ENCODE measurements around the gene TNS3.

Gene TNS3

DNA sequence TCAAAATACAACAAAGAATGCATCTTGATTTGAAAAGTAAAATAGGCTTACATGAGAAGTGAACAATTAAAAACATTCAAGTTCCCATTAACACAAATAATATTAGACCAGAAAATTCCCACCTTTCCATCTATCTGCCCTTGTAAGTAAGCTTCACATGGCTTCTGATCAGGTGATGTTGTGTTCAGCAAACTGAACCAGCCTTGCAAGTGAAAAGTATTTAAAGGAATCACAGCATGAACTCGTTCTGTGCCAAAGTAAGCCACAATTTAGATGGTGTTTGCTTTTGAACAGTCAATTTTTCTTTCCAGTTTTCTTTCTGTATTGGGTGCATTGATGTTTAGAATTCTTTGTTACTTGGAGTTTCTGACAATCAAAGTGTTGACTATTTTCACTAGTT lies 347.9 kb downstream of the TNS3 start:
- DNase-seq, result no peak

DNA sequence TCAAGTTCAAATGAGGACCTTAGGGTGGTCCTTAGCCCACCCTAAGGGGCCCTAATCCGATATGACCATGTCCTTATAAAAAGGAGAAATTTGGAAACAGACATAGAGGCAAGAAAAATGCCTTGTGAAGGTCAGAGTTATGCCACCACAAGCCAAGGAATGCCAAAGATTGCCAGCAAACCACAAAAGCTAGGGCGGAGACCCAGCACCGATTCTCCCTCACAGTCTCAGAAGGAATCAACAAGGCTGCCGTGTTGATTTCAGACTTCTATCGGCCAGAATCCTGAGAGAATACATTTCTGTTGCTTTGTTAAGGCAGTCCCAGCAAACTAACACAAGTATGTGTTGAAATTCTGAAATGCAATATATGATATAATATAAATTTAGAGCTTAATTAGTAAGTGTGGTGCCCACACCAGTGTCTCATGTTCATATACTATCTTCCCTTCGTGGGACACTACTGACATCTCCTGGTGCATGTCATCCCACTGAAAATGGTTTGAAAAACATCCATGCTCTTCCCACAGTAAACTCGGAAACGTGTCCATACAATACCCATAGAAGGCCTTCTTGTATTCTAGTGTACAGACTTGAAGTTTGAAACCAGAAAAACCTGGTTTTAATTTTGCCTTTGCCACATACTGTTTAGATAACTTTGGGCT lies 349.0 kb downstream of the TNS3 start:
- DNase-seq, result no peak

DNA sequence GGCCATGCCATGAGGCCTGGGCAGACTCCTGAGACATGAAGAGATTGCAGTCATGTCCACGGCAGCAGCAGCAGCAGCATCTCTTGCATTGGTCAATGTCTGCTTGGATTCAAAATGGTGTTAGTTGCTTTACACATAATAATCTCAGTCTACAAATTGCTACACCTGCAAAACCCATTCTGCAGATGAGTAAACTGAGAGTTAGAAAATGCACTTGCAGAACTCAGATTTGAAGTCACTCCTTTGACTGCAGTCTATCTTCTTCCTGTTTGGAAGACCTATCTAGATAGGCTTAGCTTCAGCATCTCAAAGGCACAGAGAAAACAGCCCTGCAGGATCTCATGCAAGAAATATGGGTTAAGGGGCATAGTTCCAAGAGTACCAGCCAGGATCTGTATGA lies 350.3 kb downstream of the TNS3 start:
- DNase-seq, result no peak

DNA sequence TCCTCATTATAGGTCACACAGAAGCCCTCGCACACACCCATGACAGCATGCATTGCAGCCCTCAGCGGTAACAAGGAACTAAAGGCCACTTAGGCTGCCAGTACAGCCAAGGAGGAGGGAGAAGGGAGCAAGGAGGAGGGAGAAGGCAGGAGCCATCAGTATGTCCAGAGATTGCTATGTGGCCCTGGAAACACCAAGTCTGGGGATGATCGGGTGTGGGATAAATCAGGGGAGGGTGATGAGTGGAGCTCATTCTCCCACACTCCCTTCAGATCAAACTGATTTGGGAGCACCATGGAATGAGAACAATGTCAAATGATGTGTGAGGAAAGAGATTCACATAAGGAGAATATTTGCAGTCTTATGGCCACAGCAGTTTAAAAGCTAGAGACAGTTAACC lies 350.9 kb downstream of the TNS3 start:
- DNase-seq, result no peak

DNA sequence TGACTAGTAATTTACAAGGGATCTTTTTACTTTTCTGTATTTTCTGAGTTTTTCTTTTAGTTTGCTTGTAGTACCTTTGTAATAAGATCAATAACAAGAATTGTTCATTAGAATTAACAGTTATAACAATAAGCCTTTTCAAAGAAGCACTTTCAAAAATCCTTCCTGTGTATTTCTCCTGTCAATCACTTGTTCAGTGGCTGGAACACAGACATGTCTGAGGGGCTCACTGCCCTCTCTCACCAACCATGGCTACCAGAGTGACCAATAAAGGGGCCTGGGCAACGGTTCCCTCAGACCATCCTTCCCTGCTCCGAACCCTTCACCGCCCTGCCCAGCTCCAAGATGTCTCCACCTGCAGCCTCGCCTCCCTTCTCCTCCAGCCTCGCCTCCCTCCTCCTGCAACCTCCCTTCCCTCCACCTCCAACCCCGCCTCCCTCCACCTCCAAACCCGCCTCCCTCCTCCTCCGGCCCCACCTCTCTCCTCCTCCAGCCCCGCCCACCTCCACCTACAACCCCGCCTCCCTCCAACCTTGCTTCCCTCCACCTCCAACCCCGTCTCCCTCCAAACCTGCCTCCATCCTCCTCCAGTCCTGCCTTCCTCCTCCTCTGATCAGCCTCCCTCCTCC lies 353.4 kb downstream of the TNS3 start:
- DNase-seq, result no peak

GRCh38 chr7:47227762-47228177 lies 354.1 kb downstream of the TNS3 start:
- no peak for DNase-seq

DNA sequence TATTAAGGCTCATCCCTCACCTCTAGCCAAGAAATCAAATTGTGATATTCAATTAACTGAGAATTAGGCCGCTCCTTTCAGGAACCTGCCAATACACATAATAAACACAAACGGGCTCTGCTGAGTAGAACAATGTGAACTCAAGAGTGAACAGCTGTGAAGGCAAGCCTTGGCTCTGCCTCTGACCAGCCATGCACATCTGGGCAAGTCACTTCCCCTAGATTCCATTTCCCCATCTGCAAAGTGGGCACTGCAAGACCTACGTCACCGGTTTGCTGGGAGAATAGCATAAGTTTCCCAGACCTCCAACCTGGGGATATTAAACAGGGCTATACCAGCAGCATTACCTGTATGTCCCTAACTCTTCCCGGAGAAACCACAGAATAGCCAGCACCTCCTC lies 355.2 kb downstream of the TNS3 start:
- no peak for DNase-seq

DNA sequence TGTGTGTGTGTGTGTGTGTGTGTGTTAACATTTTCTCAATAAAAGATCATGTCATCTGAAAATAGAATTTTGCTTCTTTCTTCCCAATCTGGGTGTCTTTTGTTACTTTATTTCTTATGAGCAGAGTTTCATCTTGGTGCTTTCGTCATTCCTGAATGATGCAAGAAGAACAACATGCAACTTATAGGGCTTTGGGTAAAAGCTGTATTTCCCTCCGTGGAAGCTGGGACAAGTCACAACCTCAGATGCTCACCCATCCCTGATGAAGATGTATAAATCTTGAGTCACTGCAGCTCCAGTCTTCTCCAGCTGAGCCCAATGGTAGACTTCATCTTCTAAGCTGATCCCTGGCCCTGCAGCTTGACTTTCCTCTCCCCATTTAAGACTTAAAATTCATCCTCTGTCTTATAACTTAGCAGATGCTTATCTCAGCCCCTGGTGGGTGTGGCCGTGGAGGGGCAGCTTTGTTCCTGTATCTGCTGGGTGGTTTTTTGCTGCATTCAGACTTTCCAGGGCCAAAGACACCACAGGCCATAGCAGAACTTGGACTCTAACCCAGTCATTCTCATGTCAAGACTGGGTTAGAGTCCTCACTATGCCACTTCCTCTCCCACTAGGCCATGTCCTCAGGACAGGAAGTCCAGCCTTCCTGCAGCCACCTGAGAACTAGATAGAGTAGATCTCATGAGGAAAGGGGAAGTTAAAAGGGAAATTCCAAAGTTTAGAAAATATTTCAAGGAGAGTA lies 356.4 kb downstream of the TNS3 start:
- no peak for DNase-seq

Measured in activated CD4-positive, alpha-beta T cell treated with anti-CD3 and anti-CD28 coated beads for 1 hour (primary cell).